ENCODE measurements around the gene FAAH.

Gene FAAH

GRCh38 chr1:46415514-46415913 is 21.4 kb downstream of the FAAH start:
- FAIRE-seq (no peak), DNase-seq (ENCODE audit: insufficient read length, low spot score) (no peak)
- TF ChIP-seq SPI1 (IDR thresholded peaks at IDR 0.05; ENCODE audit: low read depth, low read length) (no peak), TAF1 (IDR thresholded peaks at IDR 0.05; ENCODE audit: low read depth, low read length) (no peak), POLR2A (IDR thresholded peaks at IDR 0.05; ENCODE audit: low read depth, low read length) (no peak), POLR2AphosphoS5 (IDR thresholded peaks at IDR 0.05; ENCODE audit: low read depth, low read length) (no peak), POU2F2 (IDR thresholded peaks at IDR 0.05; ENCODE audit: low read depth, low read length) (no peak), PAX5 (IDR thresholded peaks at IDR 0.05; ENCODE audit: insufficient read depth, low read length, severe bottlenecking) (no peak)

GRCh38 chr1:46418976-46419375 is 24.9 kb downstream of the FAAH start:
- no peak for FAIRE-seq
- TF ChIP-seq TAF1 (IDR thresholded peaks at IDR 0.05; ENCODE audit: low read depth, low read length) (no peak), POU2F2 (IDR thresholded peaks at IDR 0.05; ENCODE audit: low read depth, low read length) (no peak), POLR2AphosphoS5 (IDR thresholded peaks at IDR 0.05; ENCODE audit: low read depth, low read length) (no peak), SPI1 (IDR thresholded peaks at IDR 0.05; ENCODE audit: low read depth, low read length) (no peak), PAX5 (IDR thresholded peaks at IDR 0.05; ENCODE audit: insufficient read depth, low read length, severe bottlenecking) (no peak), POLR2A (IDR thresholded peaks at IDR 0.05; ENCODE audit: low read depth, low read length) (no peak)
- no peak for DNase-seq (ENCODE audit: insufficient read length, low spot score)

- FAIRE-seq (no peak), DNase-seq (ENCODE audit: insufficient read length, low spot score) (no peak)
- TF ChIP-seq TAF1 (IDR thresholded peaks at IDR 0.05; ENCODE audit: low read depth, low read length) = no peak
- TF ChIP-seq POU2F2 (IDR thresholded peaks at IDR 0.05; ENCODE audit: low read depth, low read length) = no peak
- TF ChIP-seq PAX5 (IDR thresholded peaks at IDR 0.05; ENCODE audit: insufficient read depth, low read length, severe bottlenecking) = no peak
- no peak for TF ChIP-seq POLR2A (IDR thresholded peaks at IDR 0.05; ENCODE audit: low read depth, low read length)
- no peak for TF ChIP-seq POLR2AphosphoS5 (IDR thresholded peaks at IDR 0.05; ENCODE audit: low read depth, low read length)
- TF ChIP-seq SPI1 (IDR thresholded peaks at IDR 0.05; ENCODE audit: low read depth, low read length) = no peak
These were observed 26.4 kb downstream of the FAAH start for GRCh38 chr1:46420533-46420915.

- FAIRE-seq = no peak
- TF ChIP-seq POU2F2 (IDR thresholded peaks at IDR 0.05; ENCODE audit: low read depth, low read length) = no peak
- TF ChIP-seq POLR2A (IDR thresholded peaks at IDR 0.05; ENCODE audit: low read depth, low read length) = no peak
- TF ChIP-seq POLR2AphosphoS5 (IDR thresholded peaks at IDR 0.05; ENCODE audit: low read depth, low read length) = no peak
- no peak for TF ChIP-seq PAX5 (IDR thresholded peaks at IDR 0.05; ENCODE audit: insufficient read depth, low read length, severe bottlenecking)
- TF ChIP-seq TAF1 (IDR thresholded peaks at IDR 0.05; ENCODE audit: low read depth, low read length) = no peak
- no peak for TF ChIP-seq SPI1 (IDR thresholded peaks at IDR 0.05; ENCODE audit: low read depth, low read length)
- no peak for DNase-seq (ENCODE audit: insufficient read length, low spot score)
These were observed 27.6 kb downstream of the FAAH start for GRCh38 chr1:46421739-46422138.

- FAIRE-seq = no peak
- no peak for DNase-seq (ENCODE audit: insufficient read length, low spot score)
- no peak for TF ChIP-seq TAF1 (IDR thresholded peaks at IDR 0.05; ENCODE audit: low read depth, low read length)
These were observed 28.2 kb downstream of the FAAH start for GRCh38 chr1:46422261-46422871.

- FAIRE-seq (no peak), DNase-seq (ENCODE audit: insufficient read length, low spot score) (no peak)
- TF ChIP-seq POLR2AphosphoS5 (IDR thresholded peaks at IDR 0.05; ENCODE audit: low read depth, low read length) (no peak), PAX5 (IDR thresholded peaks at IDR 0.05; ENCODE audit: insufficient read depth, low read length, severe bottlenecking) (no peak), POU2F2 (IDR thresholded peaks at IDR 0.05; ENCODE audit: low read depth, low read length) (no peak), SPI1 (IDR thresholded peaks at IDR 0.05; ENCODE audit: low read depth, low read length) (no peak), POLR2A (IDR thresholded peaks at IDR 0.05; ENCODE audit: low read depth, low read length) (no peak), TAF1 (IDR thresholded peaks at IDR 0.05; ENCODE audit: low read depth, low read length) (no peak)
These were observed 29.6 kb downstream of the FAAH start for GRCh38 chr1:46423574-46424240.

- FAIRE-seq (no peak), DNase-seq (ENCODE audit: insufficient read length, low spot score) (no peak)
- TF ChIP-seq POLR2A (IDR thresholded peaks at IDR 0.05; ENCODE audit: low read depth, low read length) (no peak), POU2F2 (IDR thresholded peaks at IDR 0.05; ENCODE audit: low read depth, low read length) (no peak), SPI1 (IDR thresholded peaks at IDR 0.05; ENCODE audit: low read depth, low read length) (no peak), PAX5 (IDR thresholded peaks at IDR 0.05; ENCODE audit: insufficient read depth, low read length, severe bottlenecking) (no peak), POLR2AphosphoS5 (IDR thresholded peaks at IDR 0.05; ENCODE audit: low read depth, low read length) (no peak), TAF1 (IDR thresholded peaks at IDR 0.05; ENCODE audit: low read depth, low read length) (no peak)
These were observed 30.6 kb downstream of the FAAH start for GRCh38 chr1:46424730-46425129.

GRCh38 chr1:46425726-46426125 is 31.6 kb downstream of the FAAH start:
- FAIRE-seq = no peak
- no peak for DNase-seq (ENCODE audit: insufficient read length, low spot score)
- TF ChIP-seq POLR2AphosphoS5 (IDR thresholded peaks at IDR 0.05; ENCODE audit: low read depth, low read length) (no peak), SPI1 (IDR thresholded peaks at IDR 0.05; ENCODE audit: low read depth, low read length) (no peak), PAX5 (IDR thresholded peaks at IDR 0.05; ENCODE audit: insufficient read depth, low read length, severe bottlenecking) (no peak), POLR2A (IDR thresholded peaks at IDR 0.05; ENCODE audit: low read depth, low read length) (no peak), POU2F2 (IDR thresholded peaks at IDR 0.05; ENCODE audit: low read depth, low read length) (no peak), TAF1 (IDR thresholded peaks at IDR 0.05; ENCODE audit: low read depth, low read length) (no peak)

- no peak for TF ChIP-seq SPI1 (IDR thresholded peaks at IDR 0.05; ENCODE audit: low read depth, low read length)
- no peak for TF ChIP-seq POLR2A (IDR thresholded peaks at IDR 0.05; ENCODE audit: low read depth, low read length)
- TF ChIP-seq PAX5 (IDR thresholded peaks at IDR 0.05; ENCODE audit: insufficient read depth, low read length, severe bottlenecking) = no peak
- no peak for TF ChIP-seq TAF1 (IDR thresholded peaks at IDR 0.05; ENCODE audit: low read depth, low read length)
- TF ChIP-seq POLR2AphosphoS5 (IDR thresholded peaks at IDR 0.05; ENCODE audit: low read depth, low read length) = no peak
- TF ChIP-seq POU2F2 (IDR thresholded peaks at IDR 0.05; ENCODE audit: low read depth, low read length) = no peak
- DNase-seq (ENCODE audit: insufficient read length, low spot score) = no peak
- no peak for FAIRE-seq
These were observed 33.4 kb downstream of the FAAH start for GRCh38 chr1:46427541-46427940.

- no peak for TF ChIP-seq POLR2AphosphoS5 (IDR thresholded peaks at IDR 0.05; ENCODE audit: low read depth, low read length)
- TF ChIP-seq SPI1 (IDR thresholded peaks at IDR 0.05; ENCODE audit: low read depth, low read length) = no peak
- TF ChIP-seq POLR2A (IDR thresholded peaks at IDR 0.05; ENCODE audit: low read depth, low read length) = no peak
- no peak for TF ChIP-seq PAX5 (IDR thresholded peaks at IDR 0.05; ENCODE audit: insufficient read depth, low read length, severe bottlenecking)
- no peak for TF ChIP-seq POU2F2 (IDR thresholded peaks at IDR 0.05; ENCODE audit: low read depth, low read length)
- TF ChIP-seq TAF1 (IDR thresholded peaks at IDR 0.05; ENCODE audit: low read depth, low read length) = no peak
- FAIRE-seq (no peak), DNase-seq (ENCODE audit: insufficient read length, low spot score) (no peak)
These were observed 35.3 kb downstream of the FAAH start for GRCh38 chr1:46429436-46429835.

Measured in GM12891 (cell line).